ENCODE data around the gene TMEM123. TPM values are rescaled to one million over a fixed set of nuclear protein-coding genes. Genes with fewer than 3 reads are reported as not detected.

The TMEM123 gene
- total and polyA plus RNA-seq, 4 experiments from 2014 or later, result 383 to 839 (median 574) TPM

DNA sequence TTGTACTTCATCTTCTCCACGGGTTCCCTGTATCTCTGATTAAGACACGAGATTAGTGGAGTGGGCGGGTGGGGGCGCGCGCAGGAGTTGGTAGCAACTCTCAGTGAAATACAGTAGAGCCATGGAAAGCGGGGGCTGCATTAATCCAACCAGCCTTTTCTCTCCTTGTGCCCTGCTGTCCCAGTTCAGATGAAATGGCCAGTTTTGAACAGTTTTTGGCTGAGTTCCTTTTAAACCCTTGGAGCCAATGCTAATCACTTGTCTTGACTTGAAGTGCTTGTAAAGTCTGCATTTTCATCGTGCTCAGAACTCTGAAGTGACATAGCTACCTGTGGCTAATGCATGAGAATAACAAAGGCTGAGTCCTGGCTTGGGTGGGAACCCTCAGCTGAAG, 734 bp upstream of the TMEM123 start:
- H3K27ac ChIP-seq (ENCODE audit: low read depth, low read length), result peak overlapping the region; percentile 86
- intact Hi-C loops (cut with micrococcal nuclease), result loop anchor here (1.0 to 10.0 kb wide), 6 partner anchors 12 to 538 kb away; partner anchors contain the start of genes ANGPTL5, BIRC3 and CEP126
- Mint-ChIP-seq H3K9me3 (no peaks in the 10 kb centered on the region), H3K27ac (peak overlapping the region; percentile 96 to 98 (median 98)), H3K36me3 (peaks cover 3 to 26% of the 10 kb centered on the region in 2 donors), H3K4me1 (peaks cover 56 to 93% (median 73%) of the 10 kb centered on the region in 4 donors), H3K27me3 (no peaks in the 10 kb centered on the region), H3K4me3 (peak overlapping the region; percentile 89 to 99 (median 96))
- peaks cover 63% of the 10 kb centered on the region for H3K4me1 ChIP-seq (ENCODE audit: insufficient read depth, low read length)
- H3K36me3 ChIP-seq (ENCODE audit: insufficient read depth, low read length), result no peaks in the 10 kb centered on the region
- no peaks in the 10 kb centered on the region for H3K27me3 ChIP-seq (ENCODE audit: insufficient read depth, low read length)
- H3K9me3 ChIP-seq (ENCODE audit: control insufficient read depth in 1 of 2, low read length in 2 of 2), result no peaks in the 10 kb centered on the region
- ChIA-PET POLR2A (ENCODE audit: partially characterized antibody) (interaction anchor here (0.6 to 4.7 kb wide), 20 partner anchors 9 to 531 kb away, joined by 3 to 44 read pairs (median 4); partner anchors contain the start of gene BIRC2), CTCF (ENCODE audit: partially characterized antibody) (interaction anchor here (1.0 to 1.8 kb wide), 7 partner anchors 14 to 137 kb away, joined by 3 to 11 read pairs (median 4); no protein-coding TSS in a partner anchor)
- no peak for DNase-seq
- peak overlapping the region; percentile 47 to 94 for H3K4me3 ChIP-seq (ENCODE audit: low read length in 2 of 2)

DNA sequence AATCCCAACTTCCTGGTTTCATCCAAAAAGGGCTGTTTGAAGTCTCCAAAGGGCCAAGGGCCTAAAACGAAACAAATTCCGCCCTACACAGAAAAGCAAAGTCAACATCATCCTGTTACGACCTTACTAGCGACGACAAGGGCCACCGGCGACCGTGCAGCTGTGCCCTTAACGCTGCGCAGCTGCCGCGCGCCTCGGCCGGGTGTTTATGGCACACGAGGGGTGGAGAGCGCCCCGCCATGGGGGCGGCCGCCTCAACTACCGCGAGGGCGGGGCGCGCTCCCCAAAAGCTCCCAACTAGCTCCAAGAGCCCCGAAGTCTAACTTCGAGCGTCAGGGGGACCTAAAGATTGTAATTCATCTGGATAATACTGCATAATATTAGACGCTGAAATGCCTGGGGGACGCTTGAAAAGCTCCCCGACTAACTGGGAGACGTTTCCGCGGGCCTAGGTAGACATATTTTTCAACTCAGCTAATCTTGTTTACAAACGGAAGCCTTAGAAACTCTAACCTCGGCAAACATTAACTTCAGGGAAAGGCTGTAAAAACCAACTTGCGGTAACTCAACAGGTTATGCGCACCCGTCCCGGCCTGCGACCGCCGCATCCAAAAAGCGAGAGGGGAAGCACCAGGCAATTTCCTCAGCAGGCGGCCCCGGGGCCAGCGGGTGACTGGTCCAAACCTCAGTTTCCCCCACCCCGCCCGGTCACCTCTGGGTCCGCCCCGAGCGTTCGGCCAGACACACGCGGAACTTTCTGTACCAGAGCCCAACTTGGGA, 694 bp downstream of the TMEM123 start:
- Histone ChIP-seq H3K9me3 (ENCODE audit: control insufficient read depth in 1 of 2, low read length in 2 of 2) (no peaks in the 10 kb centered on the region), H3K36me3 (ENCODE audit: insufficient read depth, low read length) (no peaks in the 10 kb centered on the region), H3K27me3 (ENCODE audit: insufficient read depth, low read length) (no peaks in the 10 kb centered on the region), H3K4me1 (ENCODE audit: insufficient read depth, low read length) (peaks cover 70% of the 10 kb centered on the region), H3K27ac (ENCODE audit: low read depth, low read length) (peak overlapping the region; percentile 86), H3K4me3 (ENCODE audit: low read length in 2 of 2) (peak overlapping the region; percentile 83 to 94)
- intact Hi-C loops (cut with micrococcal nuclease), result loop anchor here (1.0 to 10.0 kb wide), 7 partner anchors 13 to 537 kb away; partner anchors contain the start of genes ANGPTL5, BIRC2 and CEP126
- Mint-ChIP-seq H3K27ac (peak overlapping the region; percentile 94 to 98 (median 97)), H3K4me1 (peaks cover 63 to 93% (median 76%) of the 10 kb centered on the region in 4 donors), H3K27me3 (no peaks in the 10 kb centered on the region), H3K4me3 (peak overlapping the region; percentile 89 to 99 (median 98)), H3K9me3 (no peaks in the 10 kb centered on the region), H3K36me3 (peaks cover 16 to 41% of the 10 kb centered on the region in 2 donors)
- CTCF ChIA-PET (ENCODE audit: partially characterized antibody), result interaction anchor here (0.7 to 7.3 kb wide), 27 partner anchors 10 to 164 kb away, joined by 3 to 99 read pairs (median 5); no protein-coding TSS in a partner anchor
- POLR2A ChIA-PET (ENCODE audit: partially characterized antibody), result interaction anchor here (0.7 to 4.7 kb wide), 39 partner anchors 13 to 146 kb away, joined by 3 to 44 read pairs (median 5); partner anchors contain the start of gene BIRC2
- DNase-seq, result peak; percentile 78 to 82 (median 82)

DNA sequence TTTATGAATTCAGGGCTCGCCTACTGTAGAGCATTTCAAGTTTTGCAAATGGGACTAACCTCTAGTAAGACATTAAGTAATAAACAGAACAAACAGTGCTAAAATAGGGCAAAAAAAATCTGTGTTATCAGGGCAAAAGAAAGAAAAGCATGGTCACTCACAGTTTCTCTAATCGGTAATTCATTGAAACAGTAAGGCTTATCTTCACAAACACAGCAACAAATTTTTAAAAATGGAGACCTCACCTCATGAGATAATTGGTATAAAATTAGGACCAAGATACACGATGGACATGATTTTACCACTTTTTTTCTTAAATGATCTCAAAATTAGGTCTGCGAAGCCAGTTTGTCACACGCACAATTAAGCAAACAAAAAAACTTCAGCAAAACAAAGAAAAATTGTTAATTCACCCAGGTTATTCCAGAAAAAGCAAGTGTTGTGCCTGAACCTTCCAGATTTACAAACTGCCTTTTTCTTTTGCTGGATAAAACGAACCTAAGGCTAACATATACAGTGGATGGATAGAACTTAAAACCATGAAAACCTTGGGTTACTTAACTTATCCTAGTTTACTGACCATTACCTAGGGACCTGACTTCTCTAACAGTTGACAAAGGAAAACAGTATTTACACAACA, 1.4 kb downstream of the TMEM123 start:
- Mint-ChIP-seq H3K4me1 (peaks cover 68 to 93% (median 81%) of the 10 kb centered on the region in 4 donors), H3K27me3 (no peaks in the 10 kb centered on the region), H3K36me3 (peaks cover 23 to 48% of the 10 kb centered on the region in 2 donors), H3K9me3 (no peaks in the 10 kb centered on the region), H3K4me3 (peak overlapping the region; percentile 89 to 99 (median 98)), H3K27ac (peak overlapping the region; percentile 94 to 98 (median 97))
- DNase-seq, result no peak
- POLR2A ChIA-PET (ENCODE audit: partially characterized antibody), result interaction anchor here (0.7 to 4.7 kb wide), 41 partner anchors 13 to 146 kb away, joined by 3 to 44 read pairs (median 4); partner anchors contain the start of gene BIRC2
- Histone ChIP-seq H3K36me3 (ENCODE audit: insufficient read depth, low read length) (peaks cover 5% of the 10 kb centered on the region), H3K4me3 (ENCODE audit: low read length in 2 of 2) (peak overlapping the region; percentile 83 to 94), H3K27ac (ENCODE audit: low read depth, low read length) (peak overlapping the region; percentile 86), H3K27me3 (ENCODE audit: insufficient read depth, low read length) (no peaks in the 10 kb centered on the region), H3K4me1 (ENCODE audit: insufficient read depth, low read length) (peaks cover 77% of the 10 kb centered on the region), H3K9me3 (ENCODE audit: control insufficient read depth in 1 of 2, low read length in 2 of 2) (no peaks in the 10 kb centered on the region)
- CTCF ChIA-PET (ENCODE audit: partially characterized antibody), result interaction anchor here (0.8 to 7.3 kb wide), 24 partner anchors 11 to 163 kb away, joined by 3 to 99 read pairs (median 6); no protein-coding TSS in a partner anchor
- intact Hi-C loops (cut with micrococcal nuclease), result loop anchor here (1.0 to 10.0 kb wide), 3 partner anchors 12 to 536 kb away; partner anchors contain the start of genes ANGPTL5 and CEP126

DNA sequence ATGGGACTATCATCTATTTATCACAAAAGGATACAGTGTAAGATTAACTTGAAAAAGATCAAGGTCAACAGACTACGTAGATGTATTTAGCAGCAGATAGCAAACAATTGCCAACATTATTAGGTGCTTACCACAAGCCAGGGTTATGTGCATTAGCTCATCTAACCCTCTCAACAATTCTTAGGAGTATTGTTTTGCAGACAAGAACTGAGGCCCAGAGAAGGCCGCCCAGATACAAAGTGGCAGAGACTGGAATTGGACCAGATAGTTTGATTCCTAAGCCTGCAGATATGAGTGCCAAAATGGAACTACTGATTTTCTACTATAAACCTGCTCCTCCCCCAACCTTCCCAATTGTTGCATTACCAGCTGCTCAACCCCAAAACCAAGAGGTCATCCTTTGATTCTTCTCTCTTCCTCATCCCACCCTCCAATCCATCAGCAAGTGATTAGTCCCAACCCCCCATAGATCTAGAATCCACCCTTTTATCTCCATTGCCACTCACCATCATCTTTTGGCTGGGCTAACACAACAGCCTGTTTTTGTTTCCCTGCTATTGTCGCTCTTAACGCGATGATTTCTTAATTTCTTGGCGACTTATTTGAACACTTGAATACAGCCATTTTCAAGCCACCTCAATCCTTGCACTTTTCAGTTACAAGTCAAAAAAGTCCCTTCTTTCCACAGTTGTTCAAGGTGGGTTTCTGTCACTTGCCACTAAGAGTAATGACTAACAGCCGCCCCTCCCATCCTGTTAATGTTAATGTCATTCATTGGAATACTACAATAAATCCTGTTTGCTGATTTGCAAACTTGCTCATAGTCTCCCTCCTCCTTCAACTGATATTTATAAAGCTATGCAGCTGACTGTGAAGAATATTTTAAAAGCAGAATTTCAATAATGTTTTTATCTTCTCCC, 2.7 kb downstream of the TMEM123 start:
- Histone ChIP-seq H3K36me3 (ENCODE audit: insufficient read depth, low read length) (peaks cover 14% of the 10 kb centered on the region), H3K4me1 (ENCODE audit: insufficient read depth, low read length) (peaks cover 76% of the 10 kb centered on the region), H3K9me3 (ENCODE audit: control insufficient read depth in 1 of 2, low read length in 2 of 2) (no peaks in the 10 kb centered on the region), H3K27me3 (ENCODE audit: insufficient read depth, low read length) (no peaks in the 10 kb centered on the region), H3K4me3 (ENCODE audit: low read length in 2 of 2) (peak overlapping the region; percentile 83 to 94), H3K27ac (ENCODE audit: low read depth, low read length) (peak overlapping the region; percentile 86)
- H3K4me1 Mint-ChIP-seq, result peaks cover 71 to 96% (median 84%) of the 10 kb centered on the region in 4 donors
- H3K9me3 Mint-ChIP-seq, result no peaks in the 10 kb centered on the region
- ChIA-PET CTCF (ENCODE audit: partially characterized antibody) (interaction anchor here (1.2 to 7.3 kb wide), 5 partner anchors 24 to 162 kb away, joined by 3 to 99 read pairs (median 9); no protein-coding TSS in a partner anchor), POLR2A (ENCODE audit: partially characterized antibody) (interaction anchor here (0.8 to 4.7 kb wide), 10 partner anchors 10 to 156 kb away, joined by 3 to 44 read pairs (median 4); no protein-coding TSS in a partner anchor)
- H3K36me3 Mint-ChIP-seq, result peaks cover 35 to 60% of the 10 kb centered on the region in 2 donors
- intact Hi-C loops (cut with micrococcal nuclease), result loop anchor here (10.0 kb wide), 1 partner anchor 535 kb away; the partner anchor contains the start of genes ANGPTL5 and CEP126
- no peaks in the 10 kb centered on the region for H3K27me3 Mint-ChIP-seq
- H3K4me3 Mint-ChIP-seq, result peak overlapping the region; percentile 89 to 99 (median 98)
- DNase-seq, result no peak
- H3K27ac Mint-ChIP-seq, result peak overlapping the region; percentile 69 to 98 (median 97)

DNA sequence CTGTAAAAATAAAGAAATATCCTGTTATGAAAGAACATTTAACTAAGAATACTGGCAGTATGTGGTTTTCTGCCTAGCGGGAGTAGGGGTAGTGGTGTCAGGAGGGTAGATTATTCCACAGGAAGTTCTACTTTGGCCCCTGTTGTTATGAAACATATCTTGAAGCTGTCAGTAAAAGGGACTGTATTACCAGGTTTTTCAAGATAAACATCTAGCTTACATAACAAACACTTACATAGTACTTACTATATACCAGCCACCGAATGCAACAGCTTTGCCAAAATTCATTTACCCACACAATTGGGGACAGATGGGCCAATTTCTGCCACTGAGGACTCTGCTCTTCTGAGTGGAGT, 3.7 kb downstream of the TMEM123 start:
- peaks cover 14% of the 10 kb centered on the region for H3K36me3 ChIP-seq (ENCODE audit: insufficient read depth, low read length)
- peak overlapping the region; percentile 86 for H3K27ac ChIP-seq (ENCODE audit: low read depth, low read length)
- intact Hi-C loops (cut with micrococcal nuclease), result no loop called here
- Mint-ChIP-seq H3K4me3 (peak overlapping the region; percentile 89 to 99 (median 98)), H3K9me3 (peaks cover 0 to 4% (median 3%) of the 10 kb centered on the region in 8 donors), H3K36me3 (peaks cover 43 to 68% of the 10 kb centered on the region in 2 donors), H3K27ac (peak overlapping the region; percentile 87 to 98 (median 93)), H3K4me1 (peaks cover 71 to 95% (median 81%) of the 10 kb centered on the region in 4 donors), H3K27me3 (no peaks in the 10 kb centered on the region)
- no peaks in the 10 kb centered on the region for H3K27me3 ChIP-seq (ENCODE audit: insufficient read depth, low read length)
- peaks cover 69% of the 10 kb centered on the region for H3K4me1 ChIP-seq (ENCODE audit: insufficient read depth, low read length)
- ChIA-PET CTCF (ENCODE audit: partially characterized antibody) (interaction anchor here (0.5 to 7.3 kb wide), 6 partner anchors 26 to 155 kb away, joined by 3 to 99 read pairs (median 4); no protein-coding TSS in a partner anchor), POLR2A (ENCODE audit: partially characterized antibody) (interaction anchor here (0.9 to 1.4 kb wide), 5 partner anchors 11 to 130 kb away, joined by 3 to 4 read pairs (median 3); no protein-coding TSS in a partner anchor)
- DNase-seq, result peak in 1 of 5 donors; percentile 42
- H3K4me3 ChIP-seq (ENCODE audit: low read length in 2 of 2), result no peak overlapping the region
- no peaks in the 10 kb centered on the region for H3K9me3 ChIP-seq (ENCODE audit: control insufficient read depth in 1 of 2, low read length in 2 of 2)
